Forelimb muscle (tissue), 1 donor: ENCODE measurements around the gene TMEM167A. TPM values are rescaled to one million over a fixed set of nuclear protein-coding genes. Genes with fewer than 3 reads are reported as not detected.
A peak's percentile ranks its signal among the peaks of the same experiment; 100 is the strongest.
"Not testable (repeated sequence)": the region's sequence is repeated elsewhere in the genome, so short reads cannot be mapped to it uniquely, and the experiment has no call there.

ENCODE experiments used
- DNase-seq: peaks from one replicate; pipeline ENCODE4 v3.0.0-alpha.2; 2013; ENCODE audit warnings: low read depth
- polyA plus RNA-seq: library from polyadenylated mRNA; unstranded; fragments of 120-200 nt; gene quantifications from one replicate; pipeline ENCODE4 v1.2.1, GENCODE V29; 2013; ENCODE audit not compliant: insufficient read length

Gene TMEM167A
- polyA plus RNA-seq, 1 donor = 56.2 TPM

DNA sequence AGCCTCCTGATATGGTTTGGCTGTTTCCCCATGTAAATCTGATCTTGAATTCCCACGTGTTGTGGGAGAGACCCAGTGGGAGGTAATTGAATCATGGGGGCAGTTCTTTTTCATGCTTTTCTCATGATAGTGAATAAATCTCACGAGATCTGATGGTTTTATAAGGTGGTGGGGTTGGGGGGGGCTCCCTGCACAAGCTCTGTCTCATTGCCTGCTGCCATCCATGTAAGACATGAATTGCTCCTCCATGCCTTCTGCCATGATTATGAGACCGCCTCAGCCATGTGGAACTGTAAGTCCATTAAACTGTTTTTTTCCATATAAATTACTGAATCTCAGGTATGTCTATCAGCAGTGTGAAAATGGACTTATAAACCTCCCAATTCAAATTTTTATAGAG, 13.0 kb upstream of the TMEM167A start:
- DNase-seq = no peak

DNA sequence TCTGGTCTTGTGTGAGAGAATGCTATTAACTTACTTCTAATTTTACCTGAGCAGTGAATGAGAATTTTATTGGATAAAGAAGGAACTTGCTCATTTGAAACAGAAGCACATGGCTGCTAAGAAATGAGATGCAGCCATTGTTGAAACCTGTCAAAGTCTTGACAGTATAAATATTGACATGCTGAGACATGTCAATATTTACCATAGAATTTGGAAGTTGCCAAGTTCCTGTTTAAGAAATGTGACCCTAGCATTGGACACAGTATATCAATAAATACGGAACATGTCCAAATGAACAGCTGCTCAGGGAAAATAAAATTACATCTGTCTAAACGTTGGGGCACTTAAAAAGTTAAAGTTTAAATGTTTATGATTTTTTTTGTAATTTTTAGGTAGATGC, 7.9 kb upstream of the TMEM167A start:
- no peak for DNase-seq

DNA sequence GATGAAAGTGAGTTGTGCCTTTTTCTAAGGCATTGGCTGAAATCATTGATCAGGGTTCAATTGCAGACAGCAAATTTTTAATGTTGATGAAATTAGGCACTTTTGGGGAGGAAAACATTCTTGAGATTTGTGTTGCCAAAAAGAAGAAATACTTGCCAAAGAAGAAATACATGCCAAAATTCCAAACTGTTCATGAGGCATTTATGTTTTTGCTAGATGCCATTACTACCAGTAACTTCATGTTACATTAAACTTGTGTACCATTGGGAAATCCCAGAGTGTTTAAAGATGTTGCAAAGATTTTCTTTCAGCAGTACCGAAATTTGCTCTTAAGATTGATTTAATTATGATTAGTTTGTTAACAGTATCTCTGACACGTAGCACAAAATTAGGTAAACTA, 7.1 kb upstream of the TMEM167A start:
- no peak for DNase-seq

DNA sequence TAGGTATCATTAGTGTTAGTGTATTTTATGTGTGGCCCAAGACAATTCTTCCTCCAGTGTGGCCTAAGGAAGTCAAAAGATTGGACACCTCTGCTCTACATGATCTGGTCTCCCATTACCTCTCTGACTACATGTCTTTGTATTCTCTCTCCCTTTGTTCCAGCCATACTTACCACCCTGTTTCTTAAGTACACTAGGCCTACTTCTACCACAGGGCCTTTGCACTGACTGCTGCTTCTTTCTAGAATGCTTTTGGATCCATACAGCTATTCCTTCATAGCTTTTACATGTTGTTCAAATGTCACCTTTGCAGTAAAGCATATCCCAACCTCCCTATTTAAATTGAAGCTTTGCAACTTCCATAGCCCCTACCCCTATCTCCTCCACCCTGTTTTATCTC, 5.6 kb upstream of the TMEM167A start:
- DNase-seq = no peak

DNA sequence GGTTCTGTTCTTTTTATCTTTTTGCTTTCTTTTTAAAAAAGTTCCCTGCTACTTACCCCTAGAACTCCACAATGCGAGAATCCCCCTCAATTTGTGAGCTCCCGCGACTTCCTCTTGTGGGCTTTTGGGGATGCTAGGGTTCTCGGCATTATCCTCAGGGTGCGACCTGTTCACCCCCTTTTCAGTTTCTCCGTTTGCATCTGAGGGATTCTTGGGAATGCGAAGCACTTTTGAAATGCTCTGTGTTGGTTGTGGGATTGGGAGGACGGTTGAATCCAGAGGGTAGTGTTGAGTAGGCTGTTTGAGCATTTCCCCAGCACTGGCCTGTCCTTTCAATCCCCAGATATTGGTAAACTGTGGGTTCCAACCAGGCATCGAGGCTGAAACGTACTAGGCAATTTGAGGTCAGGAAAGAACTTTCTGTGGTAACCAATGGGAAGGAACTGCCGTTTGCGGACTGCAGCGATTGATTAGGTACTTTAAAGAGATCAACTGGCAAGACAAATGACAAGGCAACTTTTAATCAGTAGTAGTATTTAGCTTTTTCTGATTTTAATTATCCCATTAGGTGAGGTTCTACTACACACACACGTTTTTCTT, 568 bp upstream of the TMEM167A start:
- DNase-seq = no peak

DNA sequence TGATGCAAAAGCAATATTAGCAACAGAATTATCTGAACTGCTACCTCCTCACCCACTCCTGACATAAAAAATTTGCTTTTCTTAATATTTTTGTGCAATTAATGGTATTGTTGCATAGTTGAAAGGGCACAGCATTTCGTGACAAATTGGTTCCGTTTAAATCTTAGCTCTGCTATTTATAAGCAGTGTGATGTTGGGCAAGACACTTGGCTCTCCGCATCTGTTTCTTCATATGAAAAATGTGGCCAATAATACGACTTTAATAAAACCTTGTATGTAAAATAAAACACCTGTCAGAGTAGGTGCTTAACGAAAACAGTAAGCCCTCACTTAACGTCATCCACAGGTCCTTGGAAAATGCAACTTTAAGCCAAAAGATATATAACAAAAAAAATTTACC, 4.2 kb downstream of the TMEM167A start:
- no peak for DNase-seq

DNA sequence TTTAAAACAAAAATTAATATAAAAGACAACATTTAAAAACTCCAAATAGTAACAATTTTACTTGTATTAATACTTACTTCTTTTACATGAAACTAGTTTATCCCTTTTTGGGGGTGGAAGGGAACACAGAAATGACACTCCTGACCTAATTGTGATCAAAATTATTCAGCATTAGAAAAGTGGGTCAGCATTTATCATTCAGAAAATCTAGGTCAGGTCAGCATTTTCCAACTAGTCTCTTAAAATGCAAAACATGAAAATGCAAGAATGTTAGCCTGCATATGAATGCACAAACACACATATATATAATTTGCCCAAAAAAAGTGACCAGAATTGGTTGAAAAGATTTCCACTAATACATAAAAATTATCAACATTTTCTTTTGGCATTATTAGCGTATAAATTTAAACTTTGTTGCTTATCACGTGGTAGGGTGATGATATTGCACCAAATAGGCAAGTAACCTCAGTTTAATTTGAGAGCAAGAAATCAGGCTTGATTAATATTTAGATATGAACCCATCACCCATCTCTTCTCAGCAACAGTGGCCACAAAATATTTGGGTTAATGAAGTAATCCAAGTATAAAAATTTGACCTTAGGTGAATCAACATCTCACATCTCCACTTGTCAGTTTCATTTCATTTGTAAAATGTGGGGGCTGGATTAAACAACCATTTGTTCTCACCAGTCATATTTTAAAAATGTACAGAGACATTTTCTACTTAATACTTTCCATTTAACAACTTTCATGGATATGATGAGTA, 5.7 kb downstream of the TMEM167A start:
- no peak for DNase-seq

DNA sequence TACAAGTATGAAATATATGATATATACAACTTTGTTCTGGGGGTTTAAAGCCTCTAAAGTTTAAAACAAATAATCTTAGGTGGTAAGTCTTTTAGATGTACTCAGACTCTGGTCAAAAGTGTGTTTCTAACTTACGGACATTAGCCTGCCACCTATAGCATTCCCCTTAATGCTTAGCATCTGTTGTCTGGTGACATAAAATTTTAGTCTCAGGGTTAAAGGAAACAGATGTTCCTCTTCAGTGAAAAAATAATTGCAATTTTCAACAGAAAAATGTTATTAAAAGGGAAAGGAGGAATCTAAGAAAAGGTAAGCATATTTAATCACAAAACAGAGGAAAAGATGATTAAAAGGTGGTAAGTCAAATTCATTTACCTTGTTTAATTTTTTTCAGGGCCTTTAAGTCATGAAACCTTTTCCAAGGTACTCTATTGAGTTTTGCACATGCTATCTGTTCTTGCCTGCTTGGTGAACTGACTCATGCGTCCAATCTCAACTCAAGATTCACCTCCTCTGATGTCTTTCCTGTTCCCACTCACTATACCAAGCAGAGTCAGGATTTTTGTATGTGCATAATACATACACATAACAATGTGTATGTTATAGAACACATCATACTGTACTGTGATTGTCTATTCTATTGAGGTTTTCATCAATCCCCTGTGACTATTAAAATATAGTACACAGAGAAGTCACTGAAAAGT, 7.9 kb downstream of the TMEM167A start:
- DNase-seq = no peak

DNA sequence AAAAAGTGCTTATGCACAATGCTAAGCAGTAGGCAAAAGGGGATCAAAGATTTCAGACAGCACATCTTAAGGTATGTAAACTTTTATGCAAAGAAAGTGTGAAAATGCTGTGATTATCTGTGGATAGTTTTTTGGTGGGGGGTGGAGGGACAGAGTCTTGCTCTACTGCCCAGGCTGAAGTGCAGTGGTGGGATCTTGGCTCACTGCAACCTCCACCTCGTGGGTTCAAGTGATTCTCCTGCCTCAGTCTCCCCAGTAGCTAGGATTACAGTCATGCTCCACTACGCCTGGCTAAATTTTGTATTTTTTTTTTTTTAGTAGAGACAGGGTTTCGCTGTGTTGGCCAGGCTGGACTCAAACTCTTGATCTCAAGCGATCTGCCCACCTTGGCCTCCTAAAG, 9.8 kb downstream of the TMEM167A start:
- not testable (repeated sequence) for DNase-seq

DNA sequence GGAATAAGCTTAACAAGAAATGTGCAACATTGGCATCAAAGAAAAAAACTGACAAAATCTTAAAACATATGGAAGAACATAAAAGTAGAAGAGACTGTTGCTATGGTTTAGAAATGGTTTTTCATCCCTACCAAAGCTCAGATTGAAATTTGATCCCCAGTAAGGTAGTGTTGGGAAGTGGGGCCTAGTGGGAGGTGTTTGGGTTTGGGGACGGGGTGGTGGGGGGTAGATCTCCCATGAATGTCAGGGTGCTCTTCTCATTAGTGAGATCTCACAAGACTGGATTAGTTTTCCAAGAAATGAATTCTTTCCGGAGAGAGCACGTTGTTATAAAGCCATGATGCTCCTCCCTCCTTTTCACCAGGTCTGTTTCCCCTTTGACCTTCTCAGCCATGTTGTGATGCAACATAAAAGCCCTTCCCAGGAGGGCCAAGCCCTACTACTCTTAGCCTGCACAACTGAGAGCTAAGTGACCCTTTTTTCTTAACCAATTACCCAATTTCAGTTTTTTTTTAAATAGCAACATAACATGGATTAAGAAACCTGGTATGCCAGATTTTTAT, 10.6 kb downstream of the TMEM167A start:
- DNase-seq = no peak

DNA sequence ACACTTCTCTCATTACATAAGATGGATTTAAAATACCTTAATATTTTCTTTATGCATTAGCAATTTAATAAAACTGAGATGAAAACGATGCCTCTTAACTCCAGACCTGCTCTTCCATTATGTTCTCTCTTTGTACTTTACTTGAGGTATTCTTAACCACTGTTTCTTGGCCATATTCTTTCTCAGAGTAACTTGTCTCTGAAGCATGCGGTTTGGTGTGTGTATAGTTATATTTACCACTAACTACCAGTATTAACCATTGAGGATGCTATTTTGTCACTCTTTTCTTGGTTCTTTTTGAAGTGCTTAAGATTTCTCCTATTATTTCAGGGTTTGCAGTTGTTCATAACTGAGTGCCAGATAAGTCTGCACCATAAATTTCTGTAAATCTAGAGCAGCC, 17.9 kb downstream of the TMEM167A start:
- DNase-seq = no peak

DNA sequence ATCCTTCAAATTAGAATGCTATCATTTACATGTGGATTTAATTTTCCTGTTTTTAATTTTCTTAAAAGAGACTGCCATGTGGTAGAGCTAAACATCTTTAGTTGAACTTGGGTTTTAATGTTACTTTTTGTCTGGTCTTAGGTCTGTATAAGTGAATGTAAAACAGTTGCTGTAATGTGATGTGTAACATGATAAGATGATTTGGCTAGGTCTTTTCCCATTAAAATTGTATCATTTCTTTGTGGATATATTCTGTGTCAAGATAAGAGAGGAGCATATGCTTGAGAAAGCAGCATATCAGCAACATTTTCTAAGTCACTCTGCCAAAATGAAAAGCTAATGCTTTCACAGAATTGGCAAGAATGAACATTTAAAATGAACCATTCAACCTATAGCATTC, 18.5 kb downstream of the TMEM167A start:
- DNase-seq = no peak

DNA sequence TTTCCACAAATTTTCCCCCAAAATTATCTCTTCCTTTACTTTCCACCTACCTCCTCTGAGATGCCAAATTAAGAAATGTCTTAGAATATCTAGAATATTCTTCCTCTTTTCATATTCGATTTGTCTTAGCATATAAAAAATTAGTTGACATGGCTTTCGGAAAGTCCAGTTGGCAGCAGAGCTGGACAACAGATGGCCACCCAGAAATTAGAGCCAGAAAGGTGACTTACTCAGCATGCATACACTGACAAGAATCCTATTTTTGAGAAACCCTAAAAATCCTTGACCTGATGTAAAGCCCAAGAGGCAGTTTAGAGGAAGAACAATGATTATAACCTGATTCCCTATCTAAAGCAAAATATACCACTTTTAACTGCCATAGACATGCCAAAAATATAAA, 22.0 kb downstream of the TMEM167A start:
- no peak for DNase-seq

DNA sequence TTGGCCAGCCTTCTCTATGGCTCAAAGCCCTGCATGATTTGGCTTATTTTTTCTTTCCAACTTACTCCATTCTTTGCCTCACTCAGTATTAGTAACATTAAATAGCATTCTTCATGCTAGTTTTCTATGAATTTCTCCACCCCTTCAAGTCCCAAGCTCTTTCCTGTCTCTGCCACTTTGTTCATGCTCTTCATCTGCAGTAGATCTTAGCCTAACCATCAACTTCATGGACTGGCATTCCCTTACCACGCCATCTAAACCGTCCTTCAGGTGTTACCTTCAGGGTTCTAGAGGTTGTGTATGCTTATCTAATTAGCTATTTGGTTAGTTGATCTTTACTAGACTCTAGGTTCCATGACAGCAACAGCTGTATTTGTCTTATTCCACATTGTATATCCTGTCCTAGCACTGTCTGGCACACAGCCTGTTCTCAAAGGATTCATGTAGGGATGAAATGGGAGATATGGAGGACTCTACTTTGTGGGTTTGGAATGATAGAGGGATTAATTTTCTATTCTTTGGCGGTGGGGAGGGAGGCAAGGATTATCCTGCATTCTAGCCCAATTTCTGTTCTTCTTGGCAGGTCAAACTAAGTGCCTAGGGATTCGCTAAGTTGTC, 26.4 kb downstream of the TMEM167A start:
- DNase-seq = no peak

DNA sequence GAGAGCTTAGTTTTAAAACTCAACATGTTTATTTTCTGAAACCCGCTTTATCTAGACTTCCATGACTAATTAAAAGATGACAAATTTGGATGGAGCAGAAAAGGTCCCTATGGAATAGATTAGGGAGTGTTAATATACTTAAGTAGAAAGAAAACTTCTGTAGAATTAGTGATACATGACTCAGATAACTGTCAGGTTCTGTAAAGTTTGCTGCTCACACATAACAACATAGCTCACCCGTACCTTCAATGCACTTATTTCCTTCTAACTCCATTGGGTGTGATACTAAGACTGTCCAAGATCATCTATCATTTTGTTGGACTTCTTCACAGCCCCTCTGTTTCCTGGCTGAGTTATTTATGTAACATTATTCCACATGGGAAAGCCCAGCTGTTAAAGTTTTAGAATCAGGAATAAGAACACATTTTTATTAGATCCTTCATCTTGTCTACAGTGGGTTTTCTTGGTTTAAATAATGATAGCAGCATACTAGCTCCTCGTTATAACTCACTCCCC, 27.8 kb downstream of the TMEM167A start:
- peak; percentile 46 for DNase-seq

DNA sequence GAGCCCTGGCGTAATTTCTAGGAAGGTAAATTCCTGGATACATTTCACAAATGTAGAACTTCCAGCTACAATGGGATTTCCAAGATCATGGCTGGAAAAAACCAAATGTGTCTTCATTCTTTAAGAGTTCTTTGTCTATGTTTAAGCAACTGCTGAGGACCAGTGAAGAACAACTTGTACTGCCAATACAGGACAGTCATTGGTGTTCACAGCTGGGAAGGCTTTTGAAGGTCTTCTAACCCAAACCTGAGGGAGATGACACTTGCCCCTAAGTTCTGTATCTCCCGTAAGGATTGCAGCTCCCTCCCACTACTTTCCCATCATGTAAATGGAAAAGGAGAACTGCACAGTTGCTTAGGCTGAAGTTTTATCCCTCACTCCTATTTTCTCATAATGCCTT, 28.4 kb downstream of the TMEM167A start:
- DNase-seq = no peak

DNA sequence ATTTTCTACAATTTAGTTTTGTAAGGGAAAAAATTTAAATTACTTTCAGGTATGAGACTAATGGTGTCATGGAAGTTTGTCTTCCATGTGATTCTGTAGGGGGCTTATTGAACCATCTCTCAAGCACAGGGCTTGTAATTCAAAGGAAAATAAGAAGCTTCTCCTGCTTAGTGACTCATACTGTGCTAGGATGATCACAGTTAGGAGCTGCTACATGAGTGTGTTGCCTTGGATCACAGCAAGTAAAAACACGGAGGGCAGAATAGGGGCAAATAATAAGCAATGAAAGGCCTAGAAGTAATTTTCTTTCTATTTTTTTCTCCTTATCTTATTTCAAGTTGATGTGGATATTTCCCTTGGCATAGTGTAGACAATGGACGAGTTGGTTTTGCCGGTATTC, 28.9 kb downstream of the TMEM167A start:
- no peak for DNase-seq

DNA sequence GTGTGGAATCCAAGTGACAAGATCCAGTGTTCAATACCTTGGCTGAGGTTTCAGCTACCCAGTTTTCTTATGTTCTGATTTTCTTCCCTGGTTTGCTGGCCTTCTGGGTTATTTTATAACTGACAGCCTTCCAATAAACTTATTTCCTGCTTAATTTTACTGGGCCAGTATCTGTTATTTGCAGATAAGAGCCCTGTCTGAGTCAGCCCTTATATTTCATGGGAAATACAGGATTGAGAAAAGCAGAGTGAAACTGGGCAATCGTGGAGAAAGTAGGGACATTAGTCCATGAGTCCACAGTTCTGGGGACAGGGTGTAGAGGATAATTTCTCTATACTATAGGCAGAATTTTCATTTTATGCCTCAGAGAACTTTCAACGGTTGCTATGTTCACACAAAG, 32.3 kb downstream of the TMEM167A start:
- no peak for DNase-seq

DNA sequence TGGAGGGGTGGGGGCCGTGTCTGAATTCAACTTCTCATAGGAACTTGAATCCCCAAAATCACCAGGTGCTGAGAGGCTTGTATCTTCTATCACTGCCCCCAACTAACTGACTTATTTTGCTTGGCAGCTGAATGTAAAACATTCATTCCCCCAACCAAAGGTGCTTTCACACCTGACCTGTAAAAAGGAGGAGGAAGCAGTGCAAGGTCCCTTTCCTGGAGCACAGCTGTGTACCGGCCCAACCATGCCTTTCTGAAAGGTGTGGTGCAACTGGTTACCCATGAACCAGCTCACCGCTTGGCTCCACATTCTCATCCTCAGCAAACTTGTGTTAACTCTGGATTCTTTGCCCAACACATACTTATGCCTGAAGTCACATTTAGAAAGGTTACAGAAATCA, 34.7 kb downstream of the TMEM167A start:
- DNase-seq = no peak

DNA sequence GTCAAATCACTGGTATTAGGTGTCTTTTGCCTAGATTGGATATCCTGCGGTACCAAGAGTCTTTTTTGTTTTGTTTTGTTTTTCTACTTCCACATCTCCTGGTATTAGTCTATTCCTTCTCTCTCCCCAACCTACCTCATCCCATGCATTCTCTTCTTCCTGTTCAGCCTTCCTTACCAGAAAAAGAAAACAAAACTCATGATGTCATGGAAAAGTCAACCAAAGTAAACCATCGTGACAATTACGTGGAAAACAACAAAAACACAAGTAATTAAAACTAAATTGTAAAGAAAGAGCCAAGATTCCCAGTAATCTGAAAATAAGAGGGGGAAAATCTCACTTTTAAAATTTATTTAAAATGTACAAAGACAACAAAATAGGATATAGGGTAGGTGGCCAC, 38.3 kb downstream of the TMEM167A start:
- no peak for DNase-seq

DNA sequence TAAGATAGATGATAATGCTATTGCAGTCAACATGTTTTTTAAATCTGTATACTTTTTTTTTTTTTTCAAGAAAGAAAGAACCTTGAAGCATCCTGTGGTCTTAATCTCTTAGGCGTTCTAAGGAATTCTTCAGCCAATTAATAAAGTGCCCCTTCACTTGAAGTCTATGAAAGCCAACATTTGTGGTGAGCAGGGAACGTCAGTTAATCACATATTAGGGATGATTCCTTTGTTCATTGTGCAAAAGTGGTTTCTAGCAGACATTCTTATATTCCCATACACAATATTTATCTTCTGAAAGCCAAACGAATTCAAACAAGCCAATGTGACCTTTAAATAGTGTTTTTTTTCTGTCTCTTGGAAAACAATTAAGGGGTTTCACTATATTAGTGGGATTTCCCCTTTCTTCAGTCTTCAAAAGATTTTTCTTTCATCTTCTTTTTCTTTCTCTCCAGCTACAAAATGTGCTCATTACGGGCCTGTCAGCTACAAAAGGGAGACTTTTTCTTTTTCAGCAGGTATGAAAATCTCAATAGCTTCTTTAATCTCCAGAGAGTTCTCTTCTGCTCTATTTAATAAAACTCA, 40.1 kb downstream of the TMEM167A start:
- DNase-seq = no peak
